OCI-LY3 (cell line): ENCODE measurements around the gene TMPRSS3.
A peak's percentile ranks its signal among the peaks of the same experiment; 100 is the strongest.

Experiments
- H2AFZ ChIP-seq: fragments of 200-600, 300-600 bp; shearing (Covaris generic); 2 replicates; pipeline ENCODE4 v1.6.0; 2014; ENCODE audit warnings: antibody characterized with exemption, low read depth, low read length
- H3K27ac ChIP-seq: fragments of 200-600, 300-600 bp; sonication (generic); 2 replicates; pipeline ENCODE4 v1.5.1; 2014; ENCODE audit warnings: mild to moderate bottlenecking, low read length, moderate library complexity, mixed read lengths
- H3K27me3 ChIP-seq: fragments of 200-600, 300-600 bp; sonication (generic); 2 replicates; pipeline ENCODE4 v1.6.1; 2014; ENCODE audit warnings: low read depth, low read length, mixed read lengths
- H3K36me3 ChIP-seq: fragments of 200-600, 300-600 bp; sonication (generic); replicated peaks from 2 replicates; pipeline ENCODE3; 2014; ENCODE audit warnings: low read depth, low read length, mixed read lengths
- H3K4me1 ChIP-seq: fragments of 300-600, 200-600 bp; sonication (generic); 2 replicates; pipeline ENCODE4 v1.6.1; 2014; ENCODE audit warnings: low read length, mixed read lengths
- H3K4me2 ChIP-seq: fragments of 200-600, 300-600 bp; sonication (generic); 2 replicates; pipeline ENCODE4 v1.6.1; 2014; ENCODE audit warnings: low read length, mixed read lengths
- H3K4me3 ChIP-seq: fragments of 300-600, 200-600 bp; sonication (generic); 2 replicates; pipeline ENCODE4 v1.5.1; 2014; ENCODE audit warnings: antibody characterized with exemption, mild to moderate bottlenecking, low read length, moderate library complexity
- H3K79me2 ChIP-seq: fragments of 300-600, 200-600 bp; shearing (Covaris generic); 2 replicates; pipeline ENCODE4 v1.6.1; 2014; ENCODE audit warnings: mild to moderate bottlenecking, low read length, mixed read lengths
- H3K9ac ChIP-seq: fragments of 300-600, 200-600 bp; shearing (Covaris generic); 2 replicates; pipeline ENCODE4 v1.6.0; 2014; ENCODE audit warnings: mild to moderate bottlenecking, low read length, moderate library complexity
- H3K9me3 ChIP-seq: fragments of 200-600, 300-600 bp; shearing (Covaris generic); 2 replicates; pipeline ENCODE4 v1.6.1; 2014; ENCODE audit warnings: low read length, mixed read lengths; ENCODE audit not compliant: insufficient read depth
- H4K20me1 ChIP-seq: fragments of 200-600, 300-600 bp; sonication (generic); 2 replicates; pipeline ENCODE4 v1.6.1; 2016; ENCODE audit warnings: low read length, mixed read lengths; ENCODE audit not compliant: insufficient read depth
- EZH2phosphoT487 ChIP-seq: fragments of 200-600 bp; shearing (Covaris generic); IDR thresholded peaks from 2 replicates; pipeline ENCODE4 v1.6.1; 2018; ENCODE audit warnings: antibody characterized with exemption, mixed run types, low read depth
- TF ChIP-seq, protein P1 (sequence below): fragments of 200-600, 300-600 bp; sonication (generic); IDR thresholded peaks from 2 replicates; pipeline ENCODE4 v1.5.1; 2014; ENCODE audit warnings: antibody characterized with exemption, low read length, low read depth

TMPRSS3 gene

GRCh38 chr21:42340187-42341050, 55.4 kb downstream of the TMPRSS3 start:
- H3K36me3 ChIP-seq, result no peaks in the 10 kb centered on the region
- H3K9ac ChIP-seq, result no peak overlapping the region
- H2AFZ ChIP-seq, result no peak overlapping the region
- H4K20me1 ChIP-seq, result no peaks in the 10 kb centered on the region
- peaks cover 23% of the 10 kb centered on the region for H3K4me1 ChIP-seq
- no peak for TF ChIP-seq EZH2phosphoT487
- TF ChIP-seq, protein P1, sequence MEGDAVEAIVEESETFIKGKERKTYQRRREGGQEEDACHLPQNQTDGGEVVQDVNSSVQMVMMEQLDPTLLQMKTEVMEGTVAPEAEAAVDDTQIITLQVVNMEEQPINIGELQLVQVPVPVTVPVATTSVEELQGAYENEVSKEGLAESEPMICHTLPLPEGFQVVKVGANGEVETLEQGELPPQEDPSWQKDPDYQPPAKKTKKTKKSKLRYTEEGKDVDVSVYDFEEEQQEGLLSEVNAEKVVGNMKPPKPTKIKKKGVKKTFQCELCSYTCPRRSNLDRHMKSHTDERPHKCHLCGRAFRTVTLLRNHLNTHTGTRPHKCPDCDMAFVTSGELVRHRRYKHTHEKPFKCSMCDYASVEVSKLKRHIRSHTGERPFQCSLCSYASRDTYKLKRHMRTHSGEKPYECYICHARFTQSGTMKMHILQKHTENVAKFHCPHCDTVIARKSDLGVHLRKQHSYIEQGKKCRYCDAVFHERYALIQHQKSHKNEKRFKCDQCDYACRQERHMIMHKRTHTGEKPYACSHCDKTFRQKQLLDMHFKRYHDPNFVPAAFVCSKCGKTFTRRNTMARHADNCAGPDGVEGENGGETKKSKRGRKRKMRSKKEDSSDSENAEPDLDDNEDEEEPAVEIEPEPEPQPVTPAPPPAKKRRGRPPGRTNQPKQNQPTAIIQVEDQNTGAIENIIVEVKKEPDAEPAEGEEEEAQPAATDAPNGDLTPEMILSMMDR, result no peak
- H3K27ac ChIP-seq, result no peak overlapping the region
- H3K79me2 ChIP-seq, result no peaks in the 10 kb centered on the region
- no peaks in the 10 kb centered on the region for H3K9me3 ChIP-seq
- H3K27me3 ChIP-seq, result peaks cover 17% of the 10 kb centered on the region
- H3K4me3 ChIP-seq, result no peak overlapping the region
- no peak overlapping the region for H3K4me2 ChIP-seq

- H3K4me1 ChIP-seq, result peaks cover 23% of the 10 kb centered on the region
- no peak overlapping the region for H3K9ac ChIP-seq
- no peak overlapping the region for H2AFZ ChIP-seq
- H3K4me2 ChIP-seq, result peak overlapping the region; percentile 20; the same call in 1 of the 2 replicates
- H3K27ac ChIP-seq, result no peak overlapping the region
- TF ChIP-seq EZH2phosphoT487, result no peak
- TF ChIP-seq, protein P1, result no peak
- no peaks in the 10 kb centered on the region for H3K36me3 ChIP-seq
- no peaks in the 10 kb centered on the region for H4K20me1 ChIP-seq
- no peaks in the 10 kb centered on the region for H3K9me3 ChIP-seq
- no peaks in the 10 kb centered on the region for H3K79me2 ChIP-seq
- H3K4me3 ChIP-seq, result no peak overlapping the region
- H3K27me3 ChIP-seq, result peaks cover 17% of the 10 kb centered on the region
Measured at GRCh38 chr21:42338729-42339715, 56.8 kb downstream of the TMPRSS3 start.

- Histone ChIP-seq H3K79me2 (no peaks in the 10 kb centered on the region), H3K4me1 (peaks cover 23% of the 10 kb centered on the region), H3K27ac (peak overlapping the region; percentile 25; the same call in 1 of the 2 replicates), H2AFZ (peak overlapping the region; percentile 82; the same call in 1 of the 2 replicates), H3K4me3 (peak overlapping the region; percentile 55), H4K20me1 (no peaks in the 10 kb centered on the region), H3K9ac (peak overlapping the region; percentile 44; the same call in 1 of the 2 replicates), H3K4me2 (peak overlapping the region; percentile 76), H3K27me3 (peaks cover 17% of the 10 kb centered on the region), H3K9me3 (no peaks in the 10 kb centered on the region), H3K36me3 (no peaks in the 10 kb centered on the region)
- TF ChIP-seq, protein P1, result peak; percentile 68
- no peak for TF ChIP-seq EZH2phosphoT487
Measured at GRCh38 chr21:42337830-42338728, 57.8 kb downstream of the TMPRSS3 start.
